ENCODE data around the gene CDCA7L.

DNA sequence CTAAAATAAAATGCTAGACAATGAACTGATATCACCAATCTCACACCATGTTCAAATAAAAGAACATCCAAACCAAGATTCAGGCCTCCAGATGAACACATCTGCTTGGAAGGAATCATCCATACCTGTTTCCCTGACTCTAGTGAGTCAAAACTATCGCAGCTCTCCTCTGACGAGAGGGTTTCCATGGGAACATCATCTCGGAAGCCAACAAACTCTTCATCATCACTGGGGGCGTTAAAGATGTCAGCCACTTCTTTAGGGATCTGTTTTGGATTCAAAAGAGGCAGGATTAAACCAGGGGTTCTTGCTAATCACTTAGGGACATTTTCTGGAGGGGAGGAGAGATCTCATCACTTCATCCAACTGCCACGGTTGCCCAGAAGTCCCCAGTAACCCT is 29.1 kb downstream of the CDCA7L start:
- TF ChIP-seq, protein P1, sequence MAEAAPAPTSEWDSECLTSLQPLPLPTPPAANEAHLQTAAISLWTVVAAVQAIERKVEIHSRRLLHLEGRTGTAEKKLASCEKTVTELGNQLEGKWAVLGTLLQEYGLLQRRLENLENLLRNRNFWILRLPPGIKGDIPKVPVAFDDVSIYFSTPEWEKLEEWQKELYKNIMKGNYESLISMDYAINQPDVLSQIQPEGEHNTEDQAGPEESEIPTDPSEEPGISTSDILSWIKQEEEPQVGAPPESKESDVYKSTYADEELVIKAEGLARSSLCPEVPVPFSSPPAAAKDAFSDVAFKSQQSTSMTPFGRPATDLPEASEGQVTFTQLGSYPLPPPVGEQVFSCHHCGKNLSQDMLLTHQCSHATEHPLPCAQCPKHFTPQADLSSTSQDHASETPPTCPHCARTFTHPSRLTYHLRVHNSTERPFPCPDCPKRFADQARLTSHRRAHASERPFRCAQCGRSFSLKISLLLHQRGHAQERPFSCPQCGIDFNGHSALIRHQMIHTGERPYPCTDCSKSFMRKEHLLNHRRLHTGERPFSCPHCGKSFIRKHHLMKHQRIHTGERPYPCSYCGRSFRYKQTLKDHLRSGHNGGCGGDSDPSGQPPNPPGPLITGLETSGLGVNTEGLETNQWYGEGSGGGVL (tag by site-specific recombination; IDR thresholded peaks at IDR 0.05) = no peak
- TF ChIP-seq REPIN1 (tag by site-specific recombination; IDR thresholded peaks at IDR 0.05; ENCODE audit: low read depth) (no peak), ZNF529 (tag by site-specific recombination; IDR thresholded peaks at IDR 0.05; ENCODE audit: insufficient replicate concordance) (no peak), ZNF114 (tag by site-specific recombination; IDR thresholded peaks at IDR 0.05) (no peak)
